H1 (cell line): Measurements from ENCODE around the gene STAM.

Experiments
- EZH2 ChIP-seq: fragments of 200-600 bp; sonication (generic); IDR thresholded peaks from 2 replicates; pipeline ENCODE4 v1.7.1; 2012; ENCODE audit warnings: low read depth, mild to moderate bottlenecking, moderate library complexity, low read length, inconsistent platforms; ENCODE audit not compliant: severe bottlenecking
- FOSL1 ChIP-seq: IDR thresholded peaks from 2 replicates; pipeline ENCODE4 v1.6.1; 2011; ENCODE audit warnings: mild to moderate bottlenecking, low read depth, low read length, moderate library complexity; ENCODE audit not compliant: insufficient read depth
- MAFK ChIP-seq: IDR thresholded peaks from 2 replicates; pipeline ENCODE4 v1.6.1; 2012; ENCODE audit warnings: low read depth, mild to moderate bottlenecking, improper control_type of control experiment, low read length
- POLR2A ChIP-seq, 2 experiments: IDR thresholded peaks; 1 replicate in 1 of 2; 2 replicates in 1 of 2; pipeline ENCODE4 v1.6.1; 2011; ENCODE audit warnings: low read depth in 2 of 2, low read length in 2 of 2, mild to moderate bottlenecking in 2 of 2; ENCODE audit errors: control extremely low read depth in 1 of 2
- RAD21 ChIP-seq, 2 experiments: IDR thresholded peaks in 1 of 2; conservative IDR thresholded peaks in 1 of 2; 2 replicates each; pipeline ENCODE4 v1.6.1; 2011; ENCODE audit warnings: low read depth in 2 of 2, low read length in 2 of 2, improper control_type of control experiment in 1 of 2, inconsistent platforms in 1 of 2, mild to moderate bottlenecking in 1 of 2, moderate library complexity in 1 of 2
- RNF2 ChIP-seq: fragments of 200-900, 300-1000 bp; sonication (generic); IDR thresholded peaks from 2 replicates; pipeline ENCODE4 v1.7.1; 2016; ENCODE audit warnings: borderline replicate concordance, low read depth, mild to moderate bottlenecking, antibody characterized with exemption, low read length; ENCODE audit not compliant: poor library complexity, severe bottlenecking; ENCODE audit errors: missing control alignments
- SP1 ChIP-seq: IDR thresholded peaks from 2 replicates; pipeline ENCODE4 v1.6.1; 2011; ENCODE audit warnings: low read depth, low read length
- TEAD4 ChIP-seq: IDR thresholded peaks from 2 replicates; pipeline ENCODE4 v1.6.1; 2012; ENCODE audit warnings: low read depth, low read length, inconsistent platforms, mixed read lengths
- TF ChIP-seq, protein P1 (sequence below), 3 experiments: IDR thresholded peaks; 1 replicate in 2 of 3; 2 replicates in 1 of 3; pipeline versions ENCODE4 v1.5.1 to v1.6.1; 2011; ENCODE audit warnings: low read length in 3 of 3, mild to moderate bottlenecking in 3 of 3, inconsistent platforms in 2 of 3, low read depth in 1 of 3, moderate library complexity in 1 of 3; ENCODE audit not compliant: insufficient read depth in 1 of 3; ENCODE audit errors: control extremely low read depth in 1 of 3
- TF ChIP-seq, protein P2 (sequence below): IDR thresholded peaks from 2 replicates; pipeline ENCODE4 v1.6.1; 2011; ENCODE audit warnings: low read length, improper control_type of control experiment
- TF ChIP-seq, protein P3 (sequence below): IDR thresholded peaks from 2 replicates; pipeline ENCODE4 v1.6.1; 2012; ENCODE audit warnings: inconsistent platforms

DNA sequence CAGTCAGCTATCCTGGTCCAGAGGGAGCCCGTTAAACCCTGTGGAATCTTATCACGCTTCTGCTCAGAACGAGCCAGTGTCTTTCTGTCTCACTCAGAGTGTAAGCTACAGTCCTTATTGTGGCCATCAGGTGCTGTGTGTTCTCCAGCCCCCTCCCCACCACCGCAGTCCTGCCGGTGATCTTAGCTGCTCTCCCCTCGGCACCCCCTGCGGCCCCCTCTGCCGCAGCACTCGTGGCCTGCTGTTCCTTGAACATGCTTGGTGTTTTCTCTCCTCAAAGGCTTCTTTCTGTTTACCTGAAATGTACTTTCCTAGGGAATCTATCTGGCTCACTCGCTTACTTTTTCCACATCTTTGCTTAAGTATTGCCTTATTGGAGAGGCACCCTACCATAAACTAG, 69.8 kb downstream of the STAM start:
- TF ChIP-seq RNF2 (no peak), EZH2 (no peak), FOSL1 (no peak), RAD21 (IDR thresholded peaks at IDR 0.05 in 1 of 2, conservative IDR thresholded peaks at IDR 0.05 in 1 of 2; ENCODE audit: low read depth in 2 of 2, low read length in 2 of 2) (no peak), TEAD4 (no peak), POLR2A (IDR thresholded peaks at IDR 0.05; ENCODE audit: control extremely low read depth in 1 of 2, low read depth in 2 of 2, low read length in 2 of 2) (no peak), SP1 (no peak), MAFK (no peak)
- TF ChIP-seq, protein P1, sequence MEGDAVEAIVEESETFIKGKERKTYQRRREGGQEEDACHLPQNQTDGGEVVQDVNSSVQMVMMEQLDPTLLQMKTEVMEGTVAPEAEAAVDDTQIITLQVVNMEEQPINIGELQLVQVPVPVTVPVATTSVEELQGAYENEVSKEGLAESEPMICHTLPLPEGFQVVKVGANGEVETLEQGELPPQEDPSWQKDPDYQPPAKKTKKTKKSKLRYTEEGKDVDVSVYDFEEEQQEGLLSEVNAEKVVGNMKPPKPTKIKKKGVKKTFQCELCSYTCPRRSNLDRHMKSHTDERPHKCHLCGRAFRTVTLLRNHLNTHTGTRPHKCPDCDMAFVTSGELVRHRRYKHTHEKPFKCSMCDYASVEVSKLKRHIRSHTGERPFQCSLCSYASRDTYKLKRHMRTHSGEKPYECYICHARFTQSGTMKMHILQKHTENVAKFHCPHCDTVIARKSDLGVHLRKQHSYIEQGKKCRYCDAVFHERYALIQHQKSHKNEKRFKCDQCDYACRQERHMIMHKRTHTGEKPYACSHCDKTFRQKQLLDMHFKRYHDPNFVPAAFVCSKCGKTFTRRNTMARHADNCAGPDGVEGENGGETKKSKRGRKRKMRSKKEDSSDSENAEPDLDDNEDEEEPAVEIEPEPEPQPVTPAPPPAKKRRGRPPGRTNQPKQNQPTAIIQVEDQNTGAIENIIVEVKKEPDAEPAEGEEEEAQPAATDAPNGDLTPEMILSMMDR (IDR thresholded peaks at IDR 0.05; ENCODE audit: control extremely low read depth in 1 of 3, insufficient read depth in 1 of 3, low read depth in 1 of 3, low read length in 3 of 3), result no peak
- TF ChIP-seq, protein P2, sequence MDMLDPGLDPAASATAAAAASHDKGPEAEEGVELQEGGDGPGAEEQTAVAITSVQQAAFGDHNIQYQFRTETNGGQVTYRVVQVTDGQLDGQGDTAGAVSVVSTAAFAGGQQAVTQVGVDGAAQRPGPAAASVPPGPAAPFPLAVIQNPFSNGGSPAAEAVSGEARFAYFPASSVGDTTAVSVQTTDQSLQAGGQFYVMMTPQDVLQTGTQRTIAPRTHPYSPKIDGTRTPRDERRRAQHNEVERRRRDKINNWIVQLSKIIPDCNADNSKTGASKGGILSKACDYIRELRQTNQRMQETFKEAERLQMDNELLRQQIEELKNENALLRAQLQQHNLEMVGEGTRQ, result no peak
- TF ChIP-seq, protein P3, sequence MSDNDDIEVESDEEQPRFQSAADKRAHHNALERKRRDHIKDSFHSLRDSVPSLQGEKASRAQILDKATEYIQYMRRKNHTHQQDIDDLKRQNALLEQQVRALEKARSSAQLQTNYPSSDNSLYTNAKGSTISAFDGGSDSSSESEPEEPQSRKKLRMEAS, result no peak
